Occipital lobe (tissue), 2 donors: Measurements from ENCODE around the gene SLC4A2. TPM values are rescaled to one million over a fixed set of nuclear protein-coding genes. Genes with fewer than 3 reads are reported as not detected.
"Not testable (repeated sequence)": the region's sequence is repeated elsewhere in the genome, so short reads cannot be mapped to it uniquely, and the experiment has no call there.

Experiments used
- DNase-seq: peaks from one replicate; lab custom pipeline; 2025; lab: John Stamatoyannopoulos, UW
- total RNA-seq: library from RNA; depleted of rRNA; stranded (reverse); fragments of >200 nt; gene quantifications from one replicate; pipeline ENCODE4 v1.2.3, GENCODE V29; 2014

The SLC4A2 gene, protein sequence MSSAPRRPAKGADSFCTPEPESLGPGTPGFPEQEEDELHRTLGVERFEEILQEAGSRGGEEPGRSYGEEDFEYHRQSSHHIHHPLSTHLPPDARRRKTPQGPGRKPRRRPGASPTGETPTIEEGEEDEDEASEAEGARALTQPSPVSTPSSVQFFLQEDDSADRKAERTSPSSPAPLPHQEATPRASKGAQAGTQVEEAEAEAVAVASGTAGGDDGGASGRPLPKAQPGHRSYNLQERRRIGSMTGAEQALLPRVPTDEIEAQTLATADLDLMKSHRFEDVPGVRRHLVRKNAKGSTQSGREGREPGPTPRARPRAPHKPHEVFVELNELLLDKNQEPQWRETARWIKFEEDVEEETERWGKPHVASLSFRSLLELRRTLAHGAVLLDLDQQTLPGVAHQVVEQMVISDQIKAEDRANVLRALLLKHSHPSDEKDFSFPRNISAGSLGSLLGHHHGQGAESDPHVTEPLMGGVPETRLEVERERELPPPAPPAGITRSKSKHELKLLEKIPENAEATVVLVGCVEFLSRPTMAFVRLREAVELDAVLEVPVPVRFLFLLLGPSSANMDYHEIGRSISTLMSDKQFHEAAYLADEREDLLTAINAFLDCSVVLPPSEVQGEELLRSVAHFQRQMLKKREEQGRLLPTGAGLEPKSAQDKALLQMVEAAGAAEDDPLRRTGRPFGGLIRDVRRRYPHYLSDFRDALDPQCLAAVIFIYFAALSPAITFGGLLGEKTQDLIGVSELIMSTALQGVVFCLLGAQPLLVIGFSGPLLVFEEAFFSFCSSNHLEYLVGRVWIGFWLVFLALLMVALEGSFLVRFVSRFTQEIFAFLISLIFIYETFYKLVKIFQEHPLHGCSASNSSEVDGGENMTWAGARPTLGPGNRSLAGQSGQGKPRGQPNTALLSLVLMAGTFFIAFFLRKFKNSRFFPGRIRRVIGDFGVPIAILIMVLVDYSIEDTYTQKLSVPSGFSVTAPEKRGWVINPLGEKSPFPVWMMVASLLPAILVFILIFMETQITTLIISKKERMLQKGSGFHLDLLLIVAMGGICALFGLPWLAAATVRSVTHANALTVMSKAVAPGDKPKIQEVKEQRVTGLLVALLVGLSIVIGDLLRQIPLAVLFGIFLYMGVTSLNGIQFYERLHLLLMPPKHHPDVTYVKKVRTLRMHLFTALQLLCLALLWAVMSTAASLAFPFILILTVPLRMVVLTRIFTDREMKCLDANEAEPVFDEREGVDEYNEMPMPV
- total RNA-seq = 13.7 TPM

DNA sequence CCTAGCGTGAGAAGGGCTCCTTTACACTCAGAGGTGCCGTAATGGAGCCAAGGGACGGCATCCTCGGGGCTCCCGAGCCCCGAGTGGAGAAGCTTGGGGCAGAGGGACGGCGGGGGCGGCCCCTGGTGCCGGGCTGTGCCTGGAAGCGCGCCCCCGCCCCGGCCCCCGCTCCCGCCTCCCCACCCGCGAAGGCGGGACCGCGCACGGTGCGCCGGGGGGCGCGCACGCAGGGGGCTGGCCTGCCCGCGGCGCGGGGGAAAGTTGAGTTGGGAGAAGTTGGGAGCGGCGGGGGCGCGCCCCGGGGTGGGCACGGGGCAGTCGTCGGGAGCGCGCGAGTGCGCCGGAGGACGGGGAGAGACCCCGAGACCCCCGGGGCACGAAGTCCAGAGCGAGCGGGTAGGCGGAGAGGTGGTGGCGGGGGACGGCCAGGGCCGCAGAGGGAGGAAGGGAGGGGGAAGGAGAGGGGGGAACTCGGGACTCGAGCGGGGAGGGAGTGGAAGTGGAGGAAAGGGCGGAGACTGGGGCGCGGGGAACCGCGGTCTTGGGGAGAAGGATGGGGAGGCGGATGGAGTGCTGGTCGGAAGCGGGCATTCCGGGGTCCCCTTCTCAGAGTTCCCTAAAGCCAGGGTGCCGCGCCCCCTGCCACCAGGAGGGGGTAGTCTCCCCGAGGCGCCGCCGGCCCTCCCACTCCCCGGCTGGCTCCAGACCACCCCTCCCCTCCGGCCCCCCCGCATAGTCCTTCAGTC, at the start of gene SLC4A2:
Gene SLC4A2 (plus strand): TSS at position 223 of the 746 bp plus-strand sequence. CDS start 2,399 bp downstream, outside the sequence.
- peak; percentile 64 for DNase-seq

DNA sequence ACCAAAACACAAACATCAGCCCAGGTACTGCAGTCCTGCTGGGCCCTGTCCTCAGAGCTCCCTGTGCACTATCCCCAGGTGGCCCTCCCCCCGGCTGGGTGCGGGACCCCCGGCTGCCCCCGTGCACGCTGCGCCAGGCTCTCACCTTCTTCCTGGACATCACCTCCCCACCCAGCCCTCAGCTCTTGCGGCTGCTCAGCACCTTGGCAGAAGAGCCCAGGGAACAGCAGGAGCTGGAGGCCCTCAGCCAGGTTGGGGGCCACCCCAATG, 49.4 kb upstream of the SLC4A2 start:
- no peak for DNase-seq

DNA sequence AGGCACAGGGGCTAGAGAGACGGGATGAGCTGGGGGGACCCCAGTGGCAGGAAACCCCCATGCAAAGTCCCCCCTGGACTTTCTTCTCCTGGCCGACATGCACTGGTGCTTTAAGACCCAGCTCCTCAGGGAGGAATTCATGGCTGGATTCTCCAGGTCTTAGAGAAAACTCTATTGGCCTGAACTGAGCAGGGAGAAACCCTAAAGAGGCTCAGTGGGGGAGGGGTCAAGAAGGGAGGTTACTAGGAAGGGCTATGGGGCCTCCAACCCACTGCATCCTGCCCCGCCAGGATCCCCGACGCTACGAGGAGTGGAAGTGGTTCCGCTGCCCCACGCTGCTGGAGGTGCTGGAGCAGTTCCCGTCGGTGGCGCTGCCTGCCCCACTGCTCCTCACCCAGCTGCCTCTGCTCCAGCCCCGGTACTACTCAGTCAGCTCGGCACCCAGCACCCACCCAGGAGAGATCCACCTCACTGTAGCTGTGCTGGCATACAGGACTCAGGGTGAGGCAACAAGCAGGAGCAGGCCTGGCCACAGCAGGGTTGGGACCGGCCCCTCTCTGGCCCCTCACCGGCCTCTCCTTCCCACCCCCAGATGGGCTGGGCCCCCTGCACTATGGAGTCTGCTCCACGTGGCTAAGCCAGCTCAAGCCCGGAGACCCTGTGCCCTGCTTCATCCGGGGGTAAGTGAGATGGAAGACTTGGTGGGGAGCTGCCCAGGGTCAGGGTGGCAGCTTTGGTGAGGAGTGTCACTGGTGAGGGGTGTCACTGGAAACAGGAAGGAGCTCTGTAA, 48.9 kb upstream of the SLC4A2 start:
- no peak for DNase-seq

DNA sequence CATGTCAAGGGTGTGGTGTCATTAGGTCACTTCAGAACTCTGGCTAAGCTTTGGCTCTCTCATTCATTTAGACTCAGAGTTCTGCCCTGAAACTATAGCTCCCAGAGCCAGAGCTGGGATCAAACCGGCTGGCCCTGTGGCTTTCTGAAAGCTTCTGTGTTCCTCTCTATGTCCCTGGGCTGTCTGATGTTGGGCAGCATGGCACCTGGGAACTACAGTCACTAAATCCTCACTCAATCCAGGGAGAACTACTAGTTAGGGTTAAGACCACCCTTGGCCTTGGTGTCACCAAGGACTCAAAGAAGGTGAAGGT, 48.3 kb upstream of the SLC4A2 start:
- DNase-seq = no peak

DNA sequence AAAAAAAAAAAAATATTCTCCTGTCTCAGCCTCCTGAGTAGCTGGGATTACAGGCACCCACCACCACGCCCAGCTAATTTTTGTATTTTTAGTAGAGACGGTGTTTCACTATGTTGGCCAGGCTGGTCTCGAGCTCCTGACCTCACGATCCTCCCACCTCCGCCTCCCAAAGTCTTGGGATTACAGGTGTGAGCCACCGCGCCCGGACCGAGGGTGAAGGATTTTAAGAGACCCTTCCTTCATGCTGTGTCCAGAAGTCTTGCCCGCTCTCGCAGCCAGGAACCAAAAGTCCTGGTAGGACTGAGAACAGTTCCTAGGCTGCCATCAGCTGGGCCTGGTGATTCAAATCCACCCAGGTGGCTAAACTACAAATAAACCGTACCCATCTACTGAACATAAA, 47.8 kb upstream of the SLC4A2 start:
- not testable (repeated sequence) for DNase-seq

DNA sequence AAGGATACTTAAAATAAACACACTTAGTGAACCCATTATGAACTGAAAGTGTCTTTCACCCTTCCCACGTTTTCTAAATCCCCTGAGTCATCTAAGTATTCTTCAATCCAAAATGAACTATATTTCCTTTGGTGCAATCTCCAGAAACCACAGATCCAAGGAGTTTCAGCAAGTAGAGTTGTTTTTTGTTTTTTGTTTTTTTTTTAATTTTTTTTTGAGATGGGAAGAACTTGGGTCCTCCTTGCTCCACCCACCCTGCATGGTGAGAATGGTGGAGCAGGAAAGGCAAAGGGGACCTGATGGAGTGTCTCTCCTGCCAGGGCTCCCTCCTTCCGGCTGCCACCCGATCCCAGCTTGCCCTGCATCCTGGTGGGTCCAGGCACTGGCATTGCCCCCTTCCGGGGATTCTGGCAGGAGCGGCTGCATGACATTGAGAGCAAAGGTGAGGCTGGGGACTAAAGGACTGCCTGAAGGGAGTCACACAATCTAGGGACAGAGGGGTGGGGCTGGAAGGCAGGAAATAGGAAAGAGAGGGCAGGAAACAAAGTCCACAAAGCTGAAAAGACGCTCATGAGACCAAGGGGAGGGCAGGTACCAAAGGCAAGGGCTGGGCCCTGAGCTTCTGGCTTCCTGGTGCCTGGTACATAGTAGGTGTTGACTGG, 47.2 kb upstream of the SLC4A2 start:
- no peak for DNase-seq

DNA sequence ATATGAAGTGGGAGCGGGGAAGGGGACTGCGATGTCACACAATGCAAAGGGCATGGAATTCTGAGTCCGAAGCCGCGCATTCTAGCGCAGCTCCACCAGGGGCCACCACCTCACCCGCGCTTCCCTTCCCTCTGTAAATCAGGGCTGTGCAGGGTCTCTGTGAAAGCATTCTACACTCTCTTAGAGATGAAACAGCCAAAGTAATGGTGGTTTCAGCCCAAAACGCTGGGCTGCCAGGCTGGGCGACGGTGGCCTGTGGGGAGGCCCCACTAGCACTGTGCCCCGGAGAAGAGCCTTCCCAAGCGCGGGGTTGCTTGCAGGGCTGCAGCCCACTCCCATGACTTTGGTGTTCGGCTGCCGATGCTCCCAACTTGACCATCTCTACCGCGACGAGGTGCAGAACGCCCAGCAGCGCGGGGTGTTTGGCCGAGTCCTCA, 46.5 kb upstream of the SLC4A2 start:
- DNase-seq = no peak

DNA sequence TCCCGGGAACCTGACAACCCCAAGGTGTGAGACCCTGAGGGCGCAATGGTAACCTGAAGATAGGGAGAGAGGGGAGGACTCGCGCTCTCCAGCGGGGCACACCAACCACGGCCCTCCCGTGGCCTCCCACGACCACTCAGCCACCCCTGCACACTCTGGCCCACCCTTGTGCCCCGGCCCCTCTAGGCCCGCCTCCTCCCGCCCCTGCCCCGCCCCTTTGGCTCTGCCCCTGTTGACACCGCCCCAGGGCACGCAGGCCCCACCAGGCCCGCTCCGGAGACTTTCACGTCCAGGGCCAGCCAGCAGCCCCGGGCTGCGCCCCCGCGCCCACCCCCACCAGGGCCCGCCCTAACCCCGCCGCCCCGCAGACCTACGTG, 46.0 kb upstream of the SLC4A2 start:
- no peak for DNase-seq

DNA sequence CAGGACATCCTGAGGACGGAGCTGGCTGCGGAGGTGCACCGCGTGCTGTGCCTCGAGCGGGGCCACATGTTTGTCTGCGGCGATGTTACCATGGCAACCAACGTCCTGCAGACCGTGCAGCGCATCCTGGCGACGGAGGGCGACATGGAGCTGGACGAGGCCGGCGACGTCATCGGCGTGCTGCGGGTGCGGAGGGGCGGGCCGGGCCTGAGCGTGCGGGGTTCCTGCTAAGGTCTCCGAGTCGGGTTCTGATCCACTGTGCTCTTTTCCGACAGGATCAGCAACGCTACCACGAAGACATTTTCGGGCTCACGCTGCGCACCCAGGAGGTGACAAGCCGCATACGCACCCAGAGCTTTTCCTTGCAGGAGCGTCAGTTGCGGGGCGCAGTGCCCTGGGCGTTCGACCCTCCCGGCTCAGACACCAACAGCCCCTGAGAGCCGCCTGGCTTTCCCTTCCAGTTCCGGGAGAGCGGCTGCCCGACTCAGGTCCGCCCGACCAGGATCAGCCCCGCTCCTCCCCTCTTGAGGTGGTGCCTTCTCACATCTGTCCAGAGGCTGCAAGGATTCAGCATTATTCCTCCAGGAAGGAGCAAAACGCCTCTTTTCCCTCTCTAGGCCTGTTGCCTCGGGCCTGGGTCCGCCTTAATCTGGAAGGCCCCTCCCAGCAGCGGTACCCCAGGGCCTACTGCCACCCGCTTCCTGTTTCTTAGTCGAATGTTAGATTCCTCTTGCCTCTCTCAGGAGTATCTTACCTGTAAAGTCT, 45.5 kb upstream of the SLC4A2 start:
- peak; percentile 62 for DNase-seq

DNA sequence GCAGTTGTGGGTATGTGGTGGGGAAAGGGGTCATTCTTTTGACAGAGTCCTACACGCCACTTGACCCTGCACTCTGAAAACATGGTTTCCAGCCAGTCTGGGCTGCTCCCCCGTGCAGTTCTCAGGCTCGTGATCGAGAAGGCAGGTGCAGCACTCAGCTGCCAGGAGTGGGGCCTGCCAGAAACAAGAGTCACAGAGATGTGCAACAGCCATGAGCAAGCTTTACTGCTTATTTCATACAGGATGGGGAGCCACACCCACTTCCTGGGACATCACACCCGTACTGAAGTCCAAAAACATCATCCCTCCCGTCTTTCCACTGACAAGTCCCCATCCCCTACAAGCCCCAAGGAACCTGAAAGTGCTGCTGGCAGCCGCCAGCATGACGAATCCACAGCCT, 44.4 kb upstream of the SLC4A2 start:
- DNase-seq = no peak

DNA sequence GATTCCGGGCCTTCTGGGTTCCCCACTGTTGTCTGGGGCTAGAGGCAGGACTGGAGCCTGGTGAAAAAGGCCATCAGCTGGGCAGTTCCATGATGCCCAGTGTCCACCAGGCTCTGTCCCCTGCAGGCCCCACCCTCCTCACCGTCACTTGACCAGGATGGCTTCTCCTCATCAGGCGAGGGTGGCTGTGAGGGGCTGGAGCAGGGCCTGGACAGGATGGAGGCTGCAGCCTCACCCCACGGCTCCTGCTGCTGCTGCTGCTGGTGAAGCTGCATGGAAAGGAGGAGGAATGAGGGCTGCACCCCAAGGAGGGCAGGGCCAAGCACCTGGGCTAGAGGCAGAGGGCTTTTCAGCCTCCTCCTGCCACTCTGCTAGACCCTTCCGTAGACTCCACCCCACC, 43.4 kb upstream of the SLC4A2 start:
- DNase-seq = no peak

DNA sequence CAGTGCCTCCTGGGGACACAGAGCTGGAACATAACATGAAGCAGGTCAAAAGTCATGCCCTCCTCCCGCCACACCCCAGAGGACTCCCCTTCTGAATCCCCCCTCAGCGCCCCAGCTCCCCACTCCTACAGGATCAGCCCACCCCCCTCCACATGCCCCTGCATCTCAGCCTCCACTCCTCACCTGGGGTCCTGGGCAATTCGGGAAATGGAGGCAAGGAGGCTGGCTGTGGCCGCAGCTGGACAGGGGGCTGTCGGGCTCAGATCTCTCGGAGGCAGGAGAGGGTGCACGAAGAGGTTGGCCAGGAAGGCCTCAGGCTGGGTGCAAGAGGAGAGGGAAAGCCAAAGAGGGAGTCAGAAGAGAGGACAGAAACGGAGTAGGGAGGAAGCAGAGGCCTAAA, 42.9 kb upstream of the SLC4A2 start:
- no peak for DNase-seq

DNA sequence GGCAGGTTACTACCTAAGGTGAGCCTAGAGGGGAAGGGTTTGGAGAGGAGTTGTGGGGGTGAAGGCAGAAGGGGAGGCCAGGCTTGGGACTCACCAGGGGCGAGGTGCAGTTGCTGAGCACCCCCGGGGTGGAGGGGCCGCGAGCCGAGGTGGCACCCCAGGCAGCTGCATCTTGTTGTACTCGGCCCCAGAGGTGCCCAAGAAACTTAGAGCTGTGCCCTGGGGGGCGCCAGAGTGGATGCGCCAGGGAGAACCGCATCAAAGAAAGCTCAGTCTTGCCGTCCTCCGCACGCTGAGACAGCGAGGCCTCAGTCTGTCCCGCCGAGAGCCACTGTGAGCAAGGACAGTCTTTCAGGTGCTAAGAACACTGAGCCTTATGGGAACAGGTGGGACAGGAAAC, 42.4 kb upstream of the SLC4A2 start:
- no peak for DNase-seq

DNA sequence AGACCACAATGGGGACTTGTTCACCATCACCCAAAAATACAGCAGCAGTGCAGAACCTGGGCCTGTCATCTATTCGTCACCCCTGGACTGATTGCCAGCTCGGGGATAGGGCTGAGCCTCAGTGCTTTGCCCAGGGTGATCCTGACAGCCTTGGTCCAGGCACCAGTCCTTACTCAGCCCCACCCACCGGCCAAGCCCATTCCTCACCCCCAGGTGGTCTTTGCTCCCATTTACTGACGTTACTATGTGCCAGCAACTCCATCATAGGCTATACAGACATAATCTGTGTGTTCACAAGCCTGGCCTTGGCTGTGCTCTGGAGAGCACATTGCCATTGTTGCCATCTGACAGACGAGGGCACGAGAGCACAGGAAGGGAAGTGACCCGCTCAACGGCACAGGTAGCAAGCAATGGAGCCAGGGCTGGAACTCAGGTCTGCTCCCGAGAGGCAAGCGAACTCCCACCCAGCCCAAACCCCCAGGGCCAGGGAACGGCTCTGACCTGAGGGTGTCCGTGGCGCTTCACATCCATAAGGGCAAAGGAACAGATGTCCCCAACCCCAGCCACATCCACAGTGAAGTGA, 41.9 kb upstream of the SLC4A2 start:
- DNase-seq = no peak

DNA sequence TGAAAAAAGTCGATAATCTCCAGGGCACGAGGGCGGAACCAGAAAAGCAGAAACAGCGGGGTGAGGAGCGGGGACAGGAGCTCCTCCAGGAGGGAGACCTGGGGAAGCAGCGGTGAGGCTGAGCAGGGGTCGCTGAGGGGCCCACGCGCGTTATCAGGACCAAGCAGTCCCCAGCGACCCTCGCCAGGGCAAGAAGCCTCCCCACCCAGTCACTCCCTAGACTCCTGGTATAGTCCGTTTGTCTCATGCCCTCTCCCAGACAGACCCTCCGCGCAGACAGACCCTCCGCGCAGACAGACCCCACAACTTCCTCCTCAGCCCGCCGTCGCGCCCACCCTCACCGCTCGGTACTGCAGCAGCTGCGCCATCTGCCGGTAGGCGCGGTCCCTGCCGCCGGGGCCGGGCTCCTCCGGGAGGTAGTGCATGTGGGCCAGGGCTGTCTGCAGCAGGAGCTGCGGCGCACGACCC, 41.4 kb upstream of the SLC4A2 start:
- DNase-seq = peak; percentile 28

DNA sequence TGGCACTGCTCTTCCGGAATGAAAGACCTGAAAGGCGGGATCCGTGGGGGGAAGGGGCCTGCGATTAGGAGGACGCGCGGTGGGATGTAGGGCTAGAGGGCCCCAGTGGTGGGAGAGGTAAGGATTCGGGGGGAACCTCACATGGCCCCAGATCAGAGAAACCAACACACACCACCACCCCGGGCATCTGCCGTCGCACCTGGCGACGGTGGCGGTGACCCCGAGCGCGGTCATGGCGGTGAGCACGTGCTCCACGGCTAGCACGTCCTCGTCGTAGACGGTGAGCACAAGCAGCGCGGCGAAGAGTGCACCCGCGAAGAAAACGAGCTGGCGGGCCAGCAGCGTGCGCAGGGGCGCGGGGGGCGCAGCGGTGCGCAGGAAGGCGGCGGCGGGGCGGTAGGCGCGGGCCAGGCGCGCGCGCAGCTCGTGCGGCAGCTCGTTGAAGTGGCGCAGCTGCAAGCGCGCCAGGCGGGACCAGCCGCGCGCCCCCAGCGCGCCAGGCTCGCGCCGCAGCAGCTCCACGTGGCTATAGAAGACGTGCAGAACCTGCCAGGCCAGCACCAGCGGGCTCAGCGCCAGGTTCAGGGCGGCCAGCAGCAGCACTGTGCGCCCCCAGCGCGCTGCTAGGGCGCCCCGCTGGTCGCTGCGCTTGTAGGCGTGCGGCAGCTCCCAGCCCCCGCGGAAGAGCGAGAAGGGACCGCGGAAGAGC, 40.8 kb upstream of the SLC4A2 start:
- no peak for DNase-seq

DNA sequence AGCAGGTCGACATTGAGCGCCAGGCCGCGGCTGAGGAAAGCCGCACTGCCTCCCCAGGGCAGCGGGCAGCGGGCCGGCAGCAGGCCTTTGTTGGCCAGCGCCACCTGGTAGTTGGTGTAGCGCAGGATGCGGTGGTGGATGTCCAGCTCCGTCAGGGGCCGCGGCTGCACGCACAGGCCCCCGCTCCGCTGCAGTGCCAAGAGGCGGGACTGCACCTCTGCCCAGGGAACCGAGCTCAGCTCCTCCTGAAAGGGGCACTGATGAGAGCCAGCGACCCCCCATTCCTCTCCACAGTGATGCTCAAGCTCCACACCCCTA, 40.3 kb upstream of the SLC4A2 start:
- no peak for DNase-seq

DNA sequence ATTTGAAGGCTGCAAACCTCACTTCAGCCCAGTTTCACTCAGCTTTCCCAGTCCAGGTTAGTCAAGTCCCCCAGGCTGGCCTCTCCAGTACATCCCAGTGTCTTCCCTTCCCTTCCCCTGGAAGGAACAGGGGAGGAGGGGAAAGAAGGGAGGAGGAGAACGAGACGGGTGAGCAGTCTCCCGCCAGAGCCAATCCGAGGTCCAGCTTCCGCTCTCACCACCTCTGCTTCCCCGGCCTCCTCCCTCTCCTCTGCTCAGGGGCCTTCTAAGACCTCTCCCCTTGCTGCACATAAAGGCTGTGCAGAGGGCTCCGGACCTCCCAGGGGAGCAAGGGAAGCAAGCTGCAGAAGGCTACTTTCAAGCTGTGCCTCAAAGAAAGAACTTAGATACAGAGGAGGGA, 39.2 kb upstream of the SLC4A2 start:
- DNase-seq = no peak

DNA sequence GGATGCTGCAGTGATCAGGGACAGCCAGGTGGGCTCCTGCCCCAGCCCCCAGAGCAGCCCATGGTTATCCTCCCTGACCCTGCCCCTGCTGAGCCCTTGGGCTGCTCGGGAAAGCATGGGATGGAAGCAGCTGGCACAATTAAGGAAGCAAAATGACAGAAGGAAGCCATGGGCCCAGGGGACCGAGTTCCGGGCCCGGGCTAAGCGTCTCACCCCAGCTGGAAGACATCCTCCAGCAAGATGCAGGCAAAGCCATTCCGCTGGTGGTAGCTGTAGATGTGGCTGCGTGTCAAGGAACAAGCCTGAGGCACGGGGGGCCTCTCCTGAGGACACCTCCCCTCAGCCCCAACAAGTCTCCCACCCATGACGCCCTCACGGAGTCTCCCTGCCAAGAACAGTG, 36.2 kb upstream of the SLC4A2 start:
- no peak for DNase-seq
